SIG-M5 (cell line): Measurements from ENCODE around the gene DCC.

Source experiments
- DNase-seq: peaks from one replicate; lab custom pipeline; 2025; lab: John Stamatoyannopoulos, UW

DCC gene

DNA sequence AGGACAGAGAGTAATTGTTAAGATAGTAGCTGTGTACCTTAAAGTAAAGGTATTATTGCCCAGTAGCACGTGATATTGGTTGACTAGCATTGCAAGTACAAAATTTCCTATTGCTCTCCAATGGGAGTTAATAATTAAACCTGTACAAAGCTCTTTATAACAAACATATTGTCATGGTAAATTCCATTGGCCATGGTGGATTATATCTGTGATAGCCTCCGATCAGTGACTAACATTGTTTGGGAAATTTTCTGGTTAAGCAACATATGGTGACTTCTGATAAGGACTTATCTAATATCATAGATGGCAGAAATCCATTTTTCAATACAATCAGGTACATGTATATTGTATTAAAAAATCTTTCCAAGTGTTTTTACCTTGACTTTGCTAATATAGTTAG, 360.8 kb downstream of the DCC start:
- no peak for DNase-seq

DNA sequence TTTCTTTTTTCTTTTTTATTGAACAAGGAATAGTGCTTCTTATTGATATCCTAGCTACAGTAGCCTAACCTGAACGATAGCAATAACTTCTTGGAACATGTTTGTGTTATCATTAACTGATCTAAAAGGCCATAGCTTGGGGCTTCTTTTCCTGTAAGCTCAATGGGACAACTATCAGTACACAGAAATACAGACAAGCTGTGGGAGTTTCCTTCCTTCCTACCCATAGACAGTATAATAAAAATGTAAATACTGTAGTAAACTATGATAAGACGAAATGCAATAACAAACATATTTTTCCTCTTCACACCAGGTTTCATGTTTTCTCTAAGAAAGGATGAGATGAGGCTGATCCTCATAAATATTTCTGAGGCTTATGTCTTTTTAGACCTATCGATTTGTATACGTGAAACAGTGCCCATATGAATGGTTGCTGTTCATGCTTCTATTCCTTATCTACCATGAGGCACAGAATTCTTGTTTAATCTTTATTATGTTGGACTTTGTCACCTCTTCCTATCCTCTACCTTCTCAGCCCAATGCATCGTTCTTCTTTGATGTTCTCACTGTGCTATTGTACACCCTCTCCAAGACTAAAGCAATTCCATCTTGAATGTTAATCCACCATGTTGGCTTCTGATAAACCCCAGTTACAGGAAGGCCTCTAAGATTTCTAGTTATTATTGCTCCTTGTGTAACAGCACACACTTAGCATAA, 361.4 kb downstream of the DCC start:
- DNase-seq = no peak

DNA sequence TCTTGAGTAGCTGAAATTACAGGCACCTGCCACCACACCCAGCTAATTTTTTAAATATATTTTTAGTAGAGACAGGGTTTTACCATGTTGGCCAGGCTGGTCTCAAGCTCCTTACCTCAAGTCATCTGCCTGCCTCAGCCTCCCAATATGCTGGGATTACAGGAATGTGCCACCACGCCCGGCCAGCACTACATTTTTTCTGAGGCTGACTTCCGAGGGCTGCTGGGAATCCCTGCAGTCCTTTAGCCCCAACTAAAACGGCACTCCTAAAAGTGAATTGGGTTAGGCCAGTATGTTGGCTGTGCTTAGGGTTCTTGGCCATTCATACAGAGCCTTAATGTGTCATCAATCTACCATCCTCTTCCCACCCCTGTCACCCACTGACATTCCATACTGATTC, 375.4 kb downstream of the DCC start:
- no peak for DNase-seq

DNA sequence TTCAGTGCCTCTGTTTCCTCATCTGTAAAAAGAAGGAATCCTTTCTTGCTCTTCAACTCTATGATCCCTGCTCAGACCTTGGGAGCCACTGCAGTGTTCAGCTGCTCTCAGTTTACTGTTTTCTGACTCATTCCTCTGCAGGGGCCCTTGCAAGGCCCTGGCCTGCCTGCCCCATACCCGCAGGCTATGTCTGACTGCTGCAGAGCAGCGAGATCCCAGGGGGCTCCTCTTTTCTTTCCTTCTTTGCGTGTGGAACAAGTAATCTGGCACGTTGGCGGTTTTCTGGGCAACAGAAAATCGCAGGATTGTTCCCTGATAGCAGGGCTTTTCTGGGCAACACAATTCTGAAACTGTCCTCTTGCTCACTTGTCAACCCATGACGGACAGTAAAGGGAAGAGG, 376.0 kb downstream of the DCC start:
- no peak for DNase-seq

DNA sequence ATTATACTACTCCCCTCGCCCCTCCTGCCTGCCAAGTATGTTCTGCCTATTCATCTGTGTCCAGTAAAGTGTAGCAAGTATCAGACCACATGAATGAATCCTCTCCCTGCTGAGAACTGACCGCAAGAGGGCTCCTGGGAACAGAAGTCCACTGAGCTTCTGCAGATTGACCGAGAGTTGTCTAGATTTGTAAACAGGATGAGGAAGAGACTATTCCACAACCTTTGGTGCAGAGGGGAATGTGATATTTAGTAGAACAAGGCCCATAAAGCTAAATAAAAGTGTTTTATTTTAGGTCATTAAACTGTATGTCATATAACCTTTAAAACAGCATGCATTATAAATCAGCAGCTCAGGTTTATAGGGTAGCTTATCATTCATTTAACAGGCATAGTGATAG, 377.0 kb downstream of the DCC start:
- no peak for DNase-seq

DNA sequence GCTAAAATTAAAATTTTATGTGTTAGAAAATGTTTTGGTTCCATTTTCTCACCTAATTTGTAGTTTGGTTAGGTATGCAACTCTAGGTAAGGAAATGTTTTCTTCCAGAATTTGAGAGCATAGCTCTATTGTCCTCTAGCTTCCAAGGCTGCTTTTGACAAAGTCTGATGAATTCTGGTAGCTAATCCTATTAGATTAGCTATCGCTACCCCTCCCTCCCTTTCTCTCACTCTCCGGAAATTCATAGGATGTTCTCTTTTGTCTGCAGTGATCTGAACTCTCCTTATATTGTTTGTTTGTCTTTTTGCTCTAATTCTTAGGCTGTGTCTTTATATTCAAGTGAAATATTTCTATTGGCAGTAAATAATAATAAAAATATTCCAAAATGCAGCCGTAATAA, 382.9 kb downstream of the DCC start:
- no peak for DNase-seq

DNA sequence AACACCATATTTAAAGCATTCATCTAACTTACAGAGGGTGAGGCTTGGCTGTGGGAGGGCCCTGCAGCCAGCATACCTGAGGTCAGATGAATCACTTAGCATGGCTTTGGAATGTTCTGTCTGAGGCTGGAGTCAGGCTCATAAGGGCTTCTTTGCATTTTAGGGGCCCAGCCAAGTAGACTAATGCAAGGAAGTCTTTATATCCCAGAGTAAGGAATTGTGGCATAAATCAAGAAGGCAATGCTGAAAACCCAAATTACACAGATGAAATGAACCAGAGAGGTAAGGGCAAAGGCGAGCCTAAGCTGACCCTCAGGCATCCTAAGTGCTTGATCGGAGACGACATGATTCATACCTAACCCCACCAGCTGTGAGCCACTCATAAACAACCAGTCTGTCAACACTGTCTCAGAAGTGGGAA, 383.6 kb downstream of the DCC start:
- no peak for DNase-seq

DNA sequence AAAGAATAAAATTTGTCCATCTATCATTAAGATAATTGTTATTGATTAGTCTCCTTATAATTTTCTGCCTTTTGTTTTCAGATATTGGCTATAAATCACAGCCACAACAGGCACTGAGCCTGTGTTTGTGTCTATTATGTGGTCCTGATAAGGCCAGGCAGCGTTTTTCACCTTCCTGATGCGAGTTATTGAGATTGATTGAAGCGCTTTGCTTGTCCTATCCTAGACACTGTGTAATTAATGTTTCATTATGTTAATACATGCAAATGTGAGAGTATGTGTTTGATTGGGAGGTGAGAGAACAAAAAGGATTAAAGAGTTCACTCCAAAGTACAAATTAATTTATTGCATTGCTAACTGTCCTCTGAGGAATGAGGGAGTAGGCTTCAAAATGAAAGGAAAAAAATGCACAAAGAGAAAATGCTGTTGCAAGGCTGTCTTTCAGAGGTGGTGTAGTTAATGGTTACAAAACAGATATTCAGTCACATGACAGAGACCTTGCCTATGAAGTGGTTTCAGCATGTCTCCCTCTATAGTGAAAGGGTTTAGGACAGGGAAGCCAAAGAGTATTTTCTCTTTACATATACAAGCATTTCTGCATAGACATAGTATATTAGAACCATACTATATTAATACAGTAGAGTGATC, 391.1 kb downstream of the DCC start:
- no peak for DNase-seq

DNA sequence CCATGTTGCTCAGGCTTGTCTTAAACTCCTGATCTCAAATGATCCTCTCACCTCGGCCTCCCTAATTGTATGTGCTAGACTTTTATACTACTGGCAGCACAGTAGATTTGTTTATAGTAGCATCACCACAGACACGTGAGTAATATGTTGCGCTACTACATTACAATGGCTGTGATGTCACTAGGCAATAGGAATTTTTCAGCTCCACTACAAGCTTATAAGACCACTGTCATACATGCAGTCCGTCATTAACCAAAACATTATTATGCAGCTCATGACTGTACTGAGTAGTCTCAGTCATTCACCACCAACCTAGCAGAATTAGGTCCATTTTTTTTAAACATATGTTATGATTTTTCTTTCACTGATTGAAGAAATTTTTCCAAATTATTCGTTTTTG, 398.9 kb downstream of the DCC start:
- no peak for DNase-seq

DNA sequence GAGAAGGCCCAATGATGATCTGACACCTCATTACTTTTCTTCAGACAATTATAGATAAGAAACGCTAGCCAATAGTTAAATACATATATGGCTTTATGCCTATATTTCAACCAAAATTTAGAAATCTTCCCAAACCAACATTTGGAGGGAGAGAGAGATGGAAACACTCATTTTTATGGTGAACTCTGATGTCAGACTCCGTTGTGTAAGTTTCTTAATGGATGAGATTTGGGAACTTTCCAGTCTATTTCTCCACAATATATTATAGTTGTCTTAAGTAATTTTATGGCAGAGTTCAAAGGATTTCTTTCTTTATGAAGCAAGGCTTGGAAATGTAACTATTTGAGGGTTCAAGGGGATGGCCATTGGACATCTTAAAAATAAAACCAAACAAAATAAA, 407.0 kb downstream of the DCC start:
- no peak for DNase-seq

DNA sequence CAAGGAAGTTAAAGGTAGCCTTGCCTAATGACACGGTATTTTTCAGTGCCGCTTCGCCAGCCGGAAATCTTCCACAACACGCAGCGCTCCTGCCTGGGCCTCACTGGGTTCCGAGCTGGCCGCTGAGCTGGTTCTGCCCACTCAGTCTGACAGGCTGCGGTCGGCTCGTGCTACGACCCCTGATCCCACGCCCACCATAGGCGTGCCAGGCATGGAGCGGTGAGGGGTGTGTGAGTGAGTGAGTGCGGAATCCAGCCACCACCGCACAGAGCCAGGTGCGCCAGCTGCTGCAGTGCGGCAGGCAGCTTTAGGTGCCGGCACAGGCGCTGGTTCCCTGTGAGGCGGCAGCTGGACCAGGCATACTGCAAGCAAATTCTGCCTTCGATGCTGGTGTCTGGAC, 407.9 kb downstream of the DCC start:
- no peak for DNase-seq

DNA sequence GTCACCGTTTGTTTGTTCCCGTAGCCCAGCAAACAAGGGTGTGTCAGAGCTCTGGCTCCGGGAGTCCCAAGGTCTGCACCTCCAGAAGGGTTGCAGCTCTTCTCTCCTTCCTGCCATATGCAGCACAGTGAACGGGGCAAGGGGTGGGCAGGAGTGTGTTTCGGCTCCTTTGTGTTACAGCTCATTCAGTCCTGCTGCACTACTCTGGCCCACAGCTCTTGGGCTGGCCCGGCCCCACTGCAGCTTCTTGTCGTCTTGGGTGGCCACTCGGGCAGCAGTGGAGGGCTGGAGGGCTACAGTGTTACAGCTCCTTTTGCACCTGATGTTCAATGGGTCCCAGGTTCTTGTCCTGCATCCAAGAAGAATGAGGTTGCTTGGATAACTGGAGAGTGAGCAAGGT, 408.3 kb downstream of the DCC start:
- DNase-seq = no peak

DNA sequence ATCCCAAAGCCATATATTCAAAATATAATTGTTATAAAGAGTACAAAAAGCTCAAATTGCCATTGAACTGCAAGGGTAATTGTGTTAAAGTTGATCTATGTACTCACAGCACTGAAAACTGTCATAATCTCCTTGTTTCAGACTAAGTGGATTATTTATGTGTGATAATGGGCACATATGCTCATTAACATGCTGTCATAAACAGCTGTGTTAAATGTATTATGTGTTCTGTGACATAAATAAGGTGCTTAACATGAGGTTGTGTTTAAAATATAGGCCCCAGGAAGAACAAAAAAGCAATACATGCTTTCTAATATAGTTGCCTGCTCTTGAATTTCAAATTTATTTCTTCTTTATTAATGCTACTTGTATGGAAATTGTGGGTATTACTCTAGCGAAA, 409.5 kb downstream of the DCC start:
- no peak for DNase-seq

DNA sequence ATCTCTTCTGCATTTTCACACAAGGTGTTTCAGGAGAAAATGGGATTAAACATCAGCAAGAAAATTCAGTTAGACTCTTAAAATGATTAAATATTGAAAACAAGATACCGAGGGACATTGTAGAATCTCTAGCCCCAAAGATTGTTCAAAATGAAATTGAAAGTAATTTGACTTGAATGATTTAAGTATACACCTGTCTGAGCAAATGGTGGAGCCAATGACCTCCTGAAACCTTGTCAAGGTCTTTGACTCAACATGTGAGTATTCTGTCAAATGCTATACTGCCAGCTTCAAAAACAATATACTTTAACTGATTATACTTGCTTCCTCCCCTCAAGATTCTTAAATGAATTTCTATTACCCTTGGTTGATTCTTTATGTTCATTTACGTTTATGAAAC, 411.0 kb downstream of the DCC start:
- no peak for DNase-seq

DNA sequence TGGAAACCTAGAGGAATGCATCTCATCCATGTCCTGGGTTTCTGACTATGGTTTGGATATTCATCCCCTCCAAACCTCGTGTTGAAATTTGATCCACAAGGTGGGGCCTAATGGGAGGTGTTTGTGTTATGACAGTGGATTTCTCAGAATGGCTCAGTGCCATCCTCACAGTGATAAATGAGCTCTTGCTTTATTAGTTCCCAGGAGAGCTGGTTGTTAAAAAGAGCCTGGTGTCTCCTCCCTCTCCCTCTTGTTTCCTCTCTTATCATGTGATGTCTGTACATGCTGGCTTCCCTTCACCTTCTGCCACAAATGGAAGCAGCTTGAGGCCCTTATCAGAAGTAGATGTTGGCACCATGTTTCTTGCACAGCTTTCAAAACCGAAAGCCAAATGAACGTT, 424.3 kb downstream of the DCC start:
- no peak for DNase-seq

DNA sequence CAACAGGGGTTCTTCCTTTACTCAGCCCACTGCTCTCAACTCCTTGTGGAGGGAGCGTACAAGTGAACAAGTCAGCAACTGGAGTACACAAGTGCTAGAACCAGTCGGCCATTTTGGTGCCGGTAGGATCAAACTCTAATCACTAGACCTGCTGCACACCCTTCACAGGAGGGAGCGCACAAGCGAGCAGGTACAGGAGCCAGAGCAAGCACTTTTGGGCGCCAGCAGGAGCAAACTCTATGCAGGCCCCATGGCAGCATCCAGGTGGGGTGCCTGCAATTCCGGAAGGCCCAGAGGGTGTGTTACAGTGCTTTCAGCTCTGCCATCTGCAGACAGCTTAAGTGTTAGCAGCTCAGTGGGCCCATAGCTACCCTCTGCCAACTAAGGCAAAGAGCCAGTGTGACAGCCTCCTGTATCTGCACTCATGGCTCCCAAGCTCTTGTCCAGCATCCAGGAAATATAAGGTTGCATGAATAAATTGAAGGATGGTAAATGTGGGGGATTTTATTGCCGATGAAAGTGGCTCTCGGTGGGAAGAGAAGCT, 426.1 kb downstream of the DCC start:
- DNase-seq = no peak

DNA sequence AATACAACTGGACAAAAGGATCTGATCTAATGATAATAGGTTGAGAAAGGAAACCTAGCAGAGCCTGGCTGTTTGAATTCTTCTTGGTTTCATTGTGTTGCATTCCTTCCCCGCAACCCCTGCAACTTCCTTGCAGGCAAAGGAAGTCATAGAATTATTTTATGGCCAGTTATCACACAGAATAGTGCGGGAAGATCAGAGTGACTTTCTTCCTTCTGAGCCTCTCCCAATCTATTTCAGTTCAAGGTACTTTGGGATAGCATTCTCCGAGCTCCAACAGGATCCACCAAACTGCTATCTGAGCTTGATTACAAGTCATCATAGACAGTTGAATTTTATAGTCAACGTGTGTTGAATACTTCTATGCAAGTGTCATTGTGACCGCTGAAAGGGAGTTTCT, 441.1 kb downstream of the DCC start:
- no peak for DNase-seq

DNA sequence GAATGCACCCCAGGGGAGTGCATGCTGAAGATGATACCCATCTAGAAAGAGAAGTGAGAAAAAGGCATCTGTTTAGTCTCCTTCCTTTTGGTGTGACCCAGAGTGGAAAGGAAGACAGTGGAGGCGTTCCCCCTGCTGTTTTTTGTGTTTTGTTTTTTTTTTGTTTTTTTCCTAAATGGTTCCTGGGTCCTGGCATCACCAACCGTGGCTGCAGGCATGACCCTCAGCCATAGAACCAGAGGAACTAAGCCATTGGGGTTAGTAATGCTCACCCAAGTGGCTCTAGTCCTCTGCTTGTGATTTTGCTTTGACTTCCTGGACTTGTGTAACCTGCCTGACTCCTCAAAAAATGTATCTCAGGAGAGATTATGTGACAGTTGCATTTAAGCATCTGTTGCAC, 451.3 kb downstream of the DCC start:
- DNase-seq = no peak

DNA sequence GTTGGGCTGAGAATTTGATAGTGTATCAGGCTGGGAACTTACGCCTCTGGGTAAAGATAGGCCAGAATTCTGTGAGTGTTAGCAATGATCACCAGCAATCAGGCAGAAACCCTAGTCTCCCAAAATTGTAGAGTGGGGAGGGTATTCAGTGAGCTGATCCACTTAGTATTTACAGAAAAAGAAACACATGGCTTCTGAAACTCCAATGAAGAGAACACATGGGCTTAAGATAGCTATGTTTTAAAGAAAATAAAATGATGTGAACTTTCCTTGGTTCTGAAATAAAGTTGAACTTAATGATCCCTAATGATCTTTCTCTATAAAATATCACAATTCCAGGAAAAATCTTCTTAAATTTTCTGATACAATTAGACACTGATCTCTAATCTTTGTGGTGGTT, 472.8 kb downstream of the DCC start:
- DNase-seq = no peak

DNA sequence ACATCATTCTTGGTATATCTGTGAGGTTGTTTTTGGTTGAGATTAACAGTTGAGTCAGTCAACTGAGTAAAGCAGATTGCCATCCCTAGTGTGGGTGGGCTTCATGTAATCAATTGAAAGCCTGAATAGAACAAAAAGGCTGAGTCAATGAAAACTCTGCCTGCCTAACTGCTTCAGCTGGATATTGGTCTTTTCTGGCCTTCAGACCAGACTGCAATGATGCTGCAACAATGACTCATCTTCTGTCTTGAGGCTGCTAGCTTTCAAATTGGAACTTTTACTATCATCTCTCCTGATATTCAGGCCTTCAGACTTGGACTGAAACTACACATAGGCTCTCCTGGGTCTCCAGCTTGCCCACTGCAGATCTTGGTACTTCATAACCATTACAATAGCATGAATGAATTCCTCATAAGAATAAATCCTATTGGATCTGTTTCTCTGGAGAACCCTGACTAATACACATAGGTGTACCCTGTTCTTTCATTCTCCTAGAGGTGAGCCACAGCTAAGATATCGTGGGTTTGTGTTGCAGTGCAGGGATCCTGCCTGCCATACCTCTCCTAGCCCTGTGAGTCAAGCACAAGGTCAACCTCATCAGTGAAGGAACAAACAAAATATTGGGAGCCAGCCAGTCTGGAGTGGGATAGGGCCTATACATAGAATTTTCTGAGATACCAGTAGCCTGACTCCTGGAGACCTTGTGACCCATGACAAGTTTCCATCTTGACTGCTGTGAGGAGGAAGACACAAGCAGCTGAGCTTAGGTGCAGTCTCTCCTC, 473.8 kb downstream of the DCC start:
- DNase-seq = no peak

DNA sequence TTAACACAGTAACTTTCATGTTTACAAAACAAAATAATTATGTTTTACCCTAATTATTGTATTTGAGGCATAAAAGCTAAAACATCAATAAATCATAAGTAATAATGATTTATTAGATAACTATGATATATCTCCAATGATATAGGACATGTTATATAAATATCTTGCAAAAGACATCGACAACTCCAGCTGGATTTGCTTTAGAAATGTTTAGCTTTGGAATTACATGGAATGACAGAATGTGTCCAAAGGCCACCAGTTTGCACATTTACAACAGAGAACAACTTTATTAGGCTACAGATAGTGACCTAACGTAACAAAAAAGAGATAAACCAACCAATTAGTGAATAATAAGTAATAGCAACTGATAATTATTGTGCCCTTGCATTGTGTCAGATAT, 475.7 kb downstream of the DCC start:
- DNase-seq = no peak

DNA sequence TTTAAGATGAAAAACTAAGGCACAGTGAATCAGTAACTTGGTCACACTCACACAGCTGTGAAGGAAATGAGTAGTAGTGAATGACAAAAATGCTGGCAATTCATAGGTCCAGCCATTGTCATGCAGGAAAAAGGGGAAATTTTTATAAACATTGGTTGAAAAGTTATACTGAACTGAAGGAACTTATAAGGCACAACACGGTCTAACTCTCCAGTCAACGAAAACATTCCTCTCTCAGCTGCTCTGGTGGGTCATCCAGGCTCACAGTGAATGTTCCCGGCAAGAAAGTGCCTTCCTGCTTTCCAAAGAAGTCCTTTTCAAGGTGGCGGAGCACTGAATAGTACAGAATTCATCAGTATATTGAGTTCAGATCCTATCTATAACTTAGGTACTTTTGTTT, 476.1 kb downstream of the DCC start:
- no peak for DNase-seq

DNA sequence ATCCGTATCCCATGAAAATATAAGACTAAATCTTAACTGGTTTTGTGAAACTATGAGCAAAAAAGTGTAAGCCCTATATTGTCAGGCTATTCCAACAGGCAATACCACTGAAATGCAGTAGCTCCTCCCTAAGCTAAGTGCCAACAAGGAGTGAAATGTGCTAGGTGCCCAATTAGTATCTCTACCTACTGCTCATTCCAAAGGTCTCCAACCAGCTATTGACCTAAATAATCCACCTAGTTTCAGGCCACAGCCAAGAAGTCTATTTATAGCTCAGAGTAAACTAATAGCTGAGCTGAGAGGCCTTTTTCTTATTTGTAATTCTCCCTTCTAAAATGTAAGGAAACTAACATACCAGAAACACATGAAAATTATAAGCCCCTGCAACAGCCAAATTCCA, 482.2 kb downstream of the DCC start:
- no peak for DNase-seq
